AG08396 (cell line): ENCODE measurements around the gene EFL1.
"Not testable (repeated sequence)": the region's sequence is repeated elsewhere in the genome, so short reads cannot be mapped to it uniquely, and the experiment has no call there.

ENCODE experiments used
- DNase-seq: peaks from one replicate; pipeline ENCODE4 v3.0.0; 2012; ENCODE audit warnings: low spot score, mixed read lengths

The EFL1 gene

DNA sequence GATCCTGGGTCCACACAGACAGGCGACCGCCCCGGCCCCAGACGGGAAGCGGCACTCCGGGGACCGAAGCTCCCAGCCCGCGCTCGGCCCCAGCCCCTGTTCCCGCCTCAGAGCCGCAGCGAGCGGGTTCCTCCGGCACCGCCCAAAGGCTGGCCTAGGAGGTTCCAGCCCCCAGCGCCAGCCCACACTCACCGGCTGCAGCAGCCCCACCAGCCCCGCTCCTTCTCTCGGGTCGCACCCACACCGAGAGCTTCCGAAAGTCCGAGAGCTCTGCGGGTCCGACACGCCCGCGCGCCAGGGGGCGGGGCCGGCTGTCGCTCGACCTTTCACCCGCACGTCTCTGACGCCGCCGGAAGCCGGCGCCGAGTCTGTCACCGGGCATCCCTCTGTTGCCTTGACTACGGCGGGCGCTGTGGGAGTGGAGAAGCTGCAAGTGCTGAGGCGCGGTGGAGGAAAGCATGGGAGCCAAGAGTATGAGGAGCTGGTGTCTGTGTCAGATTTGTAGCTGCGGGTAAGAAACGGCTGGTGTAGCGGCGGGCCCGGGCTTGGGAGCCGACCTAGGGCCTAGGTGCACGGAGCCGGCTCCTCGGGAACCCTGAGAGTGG is at the start of gene EFL1, which contains the start of gene SAXO2:
Gene EFL1, minus strand, starts transcription at position 313 of the 605 bp plus-strand sequence. CDS start 956 bp downstream, outside the sequence.
Gene SAXO2, plus strand, starts transcription at position 397 of the 605 bp plus-strand sequence. Its CDS starts 62 bp downstream, at position 459.
- peak; percentile 93 for DNase-seq

DNA sequence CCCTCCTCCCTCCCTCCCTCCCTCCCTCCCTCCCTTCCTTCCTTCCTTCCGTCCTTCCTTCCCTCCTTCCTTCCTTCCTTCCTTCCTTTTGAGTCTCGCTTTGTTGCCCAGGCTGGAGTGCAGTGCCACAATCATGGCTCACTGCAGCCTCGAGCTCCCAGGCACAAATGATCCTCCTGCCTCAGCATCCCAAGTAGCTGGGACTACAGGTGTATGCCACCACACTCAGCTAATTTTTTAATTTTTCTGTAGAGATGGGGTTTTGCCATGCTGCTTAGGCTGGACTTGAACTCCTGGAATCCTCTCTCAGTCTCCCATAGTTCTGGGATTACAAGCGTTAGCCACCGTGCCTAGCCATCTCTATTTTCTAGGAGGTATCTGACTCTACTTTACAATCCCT is 48.8 kb upstream of the EFL1 start:
- DNase-seq = not testable (repeated sequence)

DNA sequence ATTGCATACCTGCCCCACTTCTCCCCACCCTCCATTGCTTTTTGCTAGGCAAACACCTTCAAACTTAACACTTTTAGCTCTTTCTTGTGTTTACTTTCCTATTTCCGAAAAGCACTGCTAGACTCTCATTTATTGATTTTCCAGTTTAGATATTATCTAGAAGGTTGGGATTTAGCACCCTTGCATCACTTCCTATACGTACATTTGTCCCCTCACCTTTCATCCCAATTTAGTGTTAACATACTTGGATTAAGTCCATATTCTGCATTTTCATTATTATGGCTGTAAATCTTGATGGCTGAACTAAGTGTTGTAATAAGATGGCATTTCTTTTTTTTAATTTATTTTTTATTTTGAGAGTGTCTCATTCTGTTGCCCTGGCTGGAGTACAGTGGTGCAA is 47.3 kb upstream of the EFL1 start:
- DNase-seq = no peak

- DNase-seq = no peak
These were observed 45.2 kb upstream of the EFL1 start for GRCh38 chr15:82307714-82308081.

- no peak for DNase-seq
These were observed 44.5 kb upstream of the EFL1 start for GRCh38 chr15:82306791-82307713.

DNA sequence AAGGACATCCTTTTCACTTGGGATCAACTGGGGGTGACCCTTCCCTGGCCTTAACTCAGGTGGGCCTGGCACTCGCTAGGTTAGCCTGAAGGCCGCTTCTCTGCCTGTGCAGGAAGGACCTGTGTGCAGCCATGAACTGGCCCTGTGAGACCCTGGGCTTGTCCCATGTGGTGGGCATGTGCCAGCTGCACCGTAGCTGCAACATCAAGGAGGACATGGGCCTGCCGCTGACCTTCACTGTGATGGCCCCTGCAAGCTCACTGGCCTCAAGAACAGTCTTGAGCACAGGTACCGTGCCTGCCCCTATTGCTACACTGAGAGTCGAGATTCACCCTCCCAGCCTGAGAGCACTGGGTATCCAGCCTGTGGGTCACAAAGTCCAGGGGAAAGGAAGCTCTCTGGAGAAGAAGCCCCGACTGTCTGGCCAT is 43.1 kb upstream of the EFL1 start:
- DNase-seq = no peak

DNA sequence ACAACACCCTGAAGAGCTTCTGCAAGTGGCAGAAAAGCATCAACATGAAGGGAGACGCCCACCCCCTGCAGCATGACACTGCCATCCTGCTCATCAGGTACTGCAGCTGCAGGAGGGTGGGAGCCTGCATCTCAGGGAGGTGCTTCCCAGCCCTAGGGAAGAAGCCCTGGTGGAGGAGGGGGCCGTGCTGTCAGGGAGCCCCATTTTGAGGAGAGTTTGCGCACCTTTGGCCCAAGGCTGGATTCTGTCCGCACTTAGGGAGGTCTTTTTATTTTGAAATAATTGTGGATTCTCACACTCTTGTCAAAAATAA is 42.2 kb upstream of the EFL1 start:
- no peak for DNase-seq

DNA sequence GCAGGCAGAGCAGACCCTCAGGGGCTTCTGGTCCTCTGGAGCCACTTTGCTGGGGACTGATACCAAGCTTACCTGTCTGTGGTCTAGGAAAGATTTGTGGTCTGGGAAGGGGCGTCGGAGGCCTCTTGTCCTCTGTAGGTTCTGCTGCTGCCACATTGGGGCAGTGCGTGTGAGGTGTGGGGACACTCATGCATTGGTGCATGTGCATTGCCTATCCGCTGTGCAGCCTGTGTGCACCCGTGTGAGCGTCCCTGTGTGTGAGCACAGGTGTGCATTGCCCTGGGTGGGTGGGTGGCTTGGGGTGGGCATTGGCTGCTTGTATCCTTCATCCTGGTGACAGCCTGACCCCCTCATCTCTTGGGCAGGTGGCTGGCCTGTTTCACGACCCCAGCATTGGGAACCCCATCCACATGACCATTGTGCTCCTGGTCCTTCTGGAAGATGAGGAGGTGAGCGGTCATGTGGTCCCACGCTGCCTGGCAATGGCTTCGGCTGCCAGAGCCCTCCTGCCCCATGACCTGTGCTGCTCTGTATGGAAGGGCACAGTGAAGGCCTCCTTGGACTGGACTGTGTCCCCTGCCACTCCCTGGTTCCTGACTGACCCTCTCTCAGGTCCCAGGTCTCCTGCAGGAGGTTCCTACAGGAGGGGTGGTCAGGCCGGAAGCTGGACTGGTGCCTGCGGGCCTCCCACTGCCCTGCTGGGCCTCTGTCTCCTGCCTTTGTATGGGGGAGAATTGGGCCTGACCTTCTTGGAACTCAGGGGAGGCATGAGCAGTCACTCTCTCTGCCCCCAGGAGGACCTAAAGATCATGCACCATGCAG is 41.6 kb upstream of the EFL1 start:
- DNase-seq = no peak

DNA sequence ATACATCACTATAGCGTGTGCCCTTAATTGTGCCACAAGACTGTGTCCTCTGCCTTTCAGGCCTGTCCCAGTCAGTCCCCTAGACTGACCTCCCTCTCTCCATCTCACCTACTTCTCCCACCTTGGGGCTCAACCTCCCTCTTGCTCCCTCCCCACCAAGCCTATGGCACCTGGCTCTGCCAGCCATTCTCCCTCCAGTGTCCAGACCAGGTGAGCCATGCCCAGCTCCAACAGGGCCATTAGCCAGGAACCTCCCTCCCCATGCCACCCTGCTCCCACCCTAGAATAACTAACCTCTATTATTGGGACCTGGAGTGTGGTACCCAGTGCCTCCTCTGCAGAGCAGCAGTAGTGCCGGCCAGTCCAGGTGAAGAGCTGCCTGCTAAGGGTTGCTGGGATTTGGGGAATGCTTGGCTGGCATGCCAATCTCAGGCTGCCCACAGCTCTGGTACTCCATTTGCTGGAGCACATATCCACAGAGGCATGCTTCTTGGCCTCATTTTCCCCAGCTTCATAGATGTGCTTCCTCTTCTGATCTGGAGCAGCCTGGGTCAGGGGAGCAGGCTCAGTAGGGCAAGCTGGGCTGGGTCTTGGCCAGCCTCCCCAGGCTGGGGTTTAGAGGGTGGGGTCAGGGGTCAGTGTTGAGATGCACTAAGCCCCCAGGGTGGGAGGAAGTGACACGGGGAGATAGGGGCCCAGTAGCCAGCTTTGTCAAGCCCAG is 38.9 kb upstream of the EFL1 start:
- DNase-seq = no peak

DNA sequence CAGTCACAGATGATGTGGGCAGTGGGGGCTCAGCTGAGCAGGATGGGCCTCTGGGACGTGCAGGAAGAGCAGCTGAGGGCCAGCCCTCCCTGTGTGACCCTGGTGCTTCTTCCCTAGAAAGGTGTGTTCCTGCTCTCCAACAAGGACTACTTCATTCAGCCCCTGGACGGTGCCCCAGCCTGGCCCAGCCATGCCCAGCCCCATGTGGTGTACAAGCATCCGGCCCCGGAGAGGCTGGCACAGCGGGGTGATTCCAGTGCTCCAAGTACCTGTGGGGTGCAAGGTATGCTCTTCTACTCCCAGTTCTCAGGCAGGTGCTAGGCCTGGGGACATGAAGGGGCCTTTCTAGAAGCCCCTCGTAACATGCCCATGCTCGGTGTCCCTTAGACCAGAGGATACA is 38.3 kb upstream of the EFL1 start:
- no peak for DNase-seq

DNA sequence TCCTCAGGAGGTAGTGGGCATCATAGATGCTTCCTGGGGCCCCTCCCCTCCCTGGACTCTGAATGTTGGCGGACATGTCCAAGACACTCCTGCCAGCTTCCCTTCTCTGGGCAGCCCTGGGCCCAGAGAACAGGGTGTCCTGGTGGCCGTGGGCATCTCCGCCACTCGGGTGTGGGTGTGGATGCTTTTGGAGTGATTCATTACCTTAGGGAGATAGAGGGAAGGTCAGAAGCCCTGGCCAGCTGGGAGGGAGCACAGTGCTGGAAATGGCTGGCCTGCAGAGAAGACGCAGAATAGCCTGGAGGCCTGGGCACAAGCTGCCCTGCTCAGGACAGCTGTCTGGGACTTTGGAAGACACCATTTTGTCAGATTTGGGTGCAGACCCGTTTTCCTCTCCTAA is 37.8 kb upstream of the EFL1 start:
- not testable (repeated sequence) for DNase-seq

GRCh38 chr15:82299511-82299914 is 37.0 kb upstream of the EFL1 start:
- DNase-seq = not testable (repeated sequence)

DNA sequence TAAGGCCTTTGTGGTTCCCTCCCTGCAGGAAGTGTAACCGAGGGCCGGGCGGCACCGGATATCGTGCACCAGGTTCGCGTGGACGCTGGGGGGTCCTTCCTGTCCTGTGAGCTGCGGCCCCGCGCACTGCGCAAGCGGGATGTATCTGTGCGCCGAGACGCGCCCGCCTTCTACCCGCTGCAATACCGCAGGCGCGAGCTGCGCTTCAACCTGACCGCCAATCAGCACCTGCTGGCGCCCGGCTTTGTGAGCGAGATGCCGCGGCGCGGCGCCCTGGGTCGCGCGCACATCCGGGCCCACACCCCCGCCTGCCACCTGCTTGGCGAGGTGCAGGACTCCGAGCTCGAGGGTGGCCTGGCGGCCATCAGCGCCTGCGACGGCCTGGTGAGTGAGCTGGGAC is 36.0 kb upstream of the EFL1 start:
- DNase-seq = no peak

DNA sequence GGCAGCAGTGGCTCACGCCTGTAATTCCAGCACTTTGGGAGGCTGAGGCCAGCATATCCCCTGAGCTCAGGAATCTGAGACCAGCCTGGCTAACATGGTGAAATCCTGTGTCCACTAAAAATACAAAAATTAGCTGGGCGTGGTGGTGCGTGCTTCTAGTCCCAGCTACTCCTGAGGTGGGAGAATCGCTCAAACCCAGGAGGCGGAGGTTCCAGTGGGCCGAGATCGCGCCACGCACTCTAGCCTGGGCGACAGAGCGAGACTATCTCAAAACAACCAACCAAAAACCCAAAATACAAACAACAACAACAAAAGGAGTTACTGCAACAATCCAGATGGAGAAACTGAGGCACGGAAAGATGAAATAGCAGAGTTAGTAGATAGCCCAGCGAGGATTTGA is 35.5 kb upstream of the EFL1 start:
- DNase-seq = no peak

DNA sequence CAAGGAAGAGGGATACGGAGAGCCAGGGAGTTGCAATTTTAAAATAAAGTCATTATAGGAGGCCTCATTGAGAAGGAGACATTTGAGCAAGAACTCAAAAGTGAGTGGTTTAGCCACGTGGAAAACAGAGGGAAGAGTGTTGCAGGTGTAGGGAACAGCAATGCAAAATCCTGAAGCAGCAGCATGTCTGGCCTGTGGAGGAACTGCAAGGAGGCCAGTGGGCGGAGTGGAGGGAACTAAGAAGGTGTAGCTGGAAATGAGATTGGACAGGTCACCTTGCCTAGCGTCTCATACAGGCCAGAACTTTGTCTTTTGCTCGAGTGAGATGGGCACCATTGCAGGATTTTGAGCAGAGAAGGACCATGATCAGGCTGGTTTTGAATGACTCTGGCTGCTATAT is 35.0 kb upstream of the EFL1 start:
- DNase-seq = no peak

GRCh38 chr15:82294061-82294690 is 31.6 kb upstream of the EFL1 start:
- DNase-seq = no peak

GRCh38 chr15:82292271-82292670 is 29.7 kb upstream of the EFL1 start:
- DNase-seq = no peak

GRCh38 chr15:82288202-82288601 is 25.7 kb upstream of the EFL1 start:
- not testable (repeated sequence) for DNase-seq

- DNase-seq = not testable (repeated sequence)
These were observed 23.9 kb upstream of the EFL1 start for GRCh38 chr15:82286475-82286874.

- DNase-seq = not testable (repeated sequence)
These were observed 21.8 kb upstream of the EFL1 start for GRCh38 chr15:82284381-82284780.

GRCh38 chr15:82282386-82282785 is 19.9 kb upstream of the EFL1 start:
- not testable (repeated sequence) for DNase-seq
